Bronchial epithelial cell (primary cell): ENCODE measurements around the gene MEOX1. TPM values are rescaled to one million over a fixed set of nuclear protein-coding genes. Genes with fewer than 3 reads are reported as not detected.

Experiments used
- DNase-seq: peaks from one replicate; pipeline ENCODE4 v3.0.0-alpha.2; 2010; ENCODE audit warnings: low read depth
- FAIRE-seq: peaks from 2 replicates; lab custom pipeline; 2011; peaks lifted over from hg19 to GRCh38; lab: Jason Lieb, UNC
- H3K27me3 ChIP-seq: 2 replicates; pipeline ENCODE4 v1.5.1; 2011; ENCODE audit warnings: low read length; ENCODE audit not compliant: control insufficient read depth, insufficient read depth
- H3K36me3 ChIP-seq: 2 replicates; pipeline ENCODE4 v1.5.1; 2011; ENCODE audit warnings: low read length; ENCODE audit not compliant: control insufficient read depth, insufficient read depth
- H3K4me3 ChIP-seq: 2 replicates; pipeline ENCODE4 v1.5.1; 2011; ENCODE audit warnings: mild to moderate bottlenecking, low read depth, low read length, control low read depth
- total RNA-seq: library from RNA; depleted of rRNA; stranded (reverse); fragments of >200 nt; gene quantifications from 2 replicates; pipeline ENCODE4 v1.2.1, GENCODE V29; 2014
- TF ChIP-seq, protein P1 (sequence below): IDR thresholded peaks from 2 replicates; pipeline ENCODE4 v1.5.1; 2011; ENCODE audit warnings: mild to moderate bottlenecking, moderate library complexity, low read length, control low read depth, inconsistent platforms; ENCODE audit not compliant: insufficient read depth, severe bottlenecking

The MEOX1 gene
- total RNA-seq, 1 donor from 2014 or later: not detected

DNA sequence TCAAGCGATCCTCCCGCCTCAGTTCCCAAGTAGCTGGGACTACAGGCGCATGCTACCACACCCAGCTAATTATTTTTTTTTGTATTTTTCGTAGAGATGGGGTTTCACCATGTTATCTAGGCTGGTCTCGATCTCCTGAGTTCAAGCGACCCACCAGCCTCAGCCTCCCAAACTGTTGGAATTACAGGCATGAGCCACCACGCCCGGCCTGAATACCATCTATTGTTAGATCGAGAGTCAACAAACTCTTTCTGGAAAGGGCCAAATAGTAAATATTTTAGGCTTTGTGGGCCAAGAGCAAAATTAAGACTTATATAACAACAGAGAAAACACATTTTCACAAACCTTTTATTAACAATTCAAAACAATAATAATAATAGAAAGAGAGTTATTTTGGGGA, 41.6 kb downstream of the MEOX1 start:
- TF ChIP-seq, protein P1, sequence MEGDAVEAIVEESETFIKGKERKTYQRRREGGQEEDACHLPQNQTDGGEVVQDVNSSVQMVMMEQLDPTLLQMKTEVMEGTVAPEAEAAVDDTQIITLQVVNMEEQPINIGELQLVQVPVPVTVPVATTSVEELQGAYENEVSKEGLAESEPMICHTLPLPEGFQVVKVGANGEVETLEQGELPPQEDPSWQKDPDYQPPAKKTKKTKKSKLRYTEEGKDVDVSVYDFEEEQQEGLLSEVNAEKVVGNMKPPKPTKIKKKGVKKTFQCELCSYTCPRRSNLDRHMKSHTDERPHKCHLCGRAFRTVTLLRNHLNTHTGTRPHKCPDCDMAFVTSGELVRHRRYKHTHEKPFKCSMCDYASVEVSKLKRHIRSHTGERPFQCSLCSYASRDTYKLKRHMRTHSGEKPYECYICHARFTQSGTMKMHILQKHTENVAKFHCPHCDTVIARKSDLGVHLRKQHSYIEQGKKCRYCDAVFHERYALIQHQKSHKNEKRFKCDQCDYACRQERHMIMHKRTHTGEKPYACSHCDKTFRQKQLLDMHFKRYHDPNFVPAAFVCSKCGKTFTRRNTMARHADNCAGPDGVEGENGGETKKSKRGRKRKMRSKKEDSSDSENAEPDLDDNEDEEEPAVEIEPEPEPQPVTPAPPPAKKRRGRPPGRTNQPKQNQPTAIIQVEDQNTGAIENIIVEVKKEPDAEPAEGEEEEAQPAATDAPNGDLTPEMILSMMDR: no peak
- no peaks in the 10 kb centered on the region for H3K27me3 ChIP-seq
- FAIRE-seq (no peak), DNase-seq (no peak)
- H3K36me3 ChIP-seq: no peaks in the 10 kb centered on the region
- no peak overlapping the region for H3K4me3 ChIP-seq

DNA sequence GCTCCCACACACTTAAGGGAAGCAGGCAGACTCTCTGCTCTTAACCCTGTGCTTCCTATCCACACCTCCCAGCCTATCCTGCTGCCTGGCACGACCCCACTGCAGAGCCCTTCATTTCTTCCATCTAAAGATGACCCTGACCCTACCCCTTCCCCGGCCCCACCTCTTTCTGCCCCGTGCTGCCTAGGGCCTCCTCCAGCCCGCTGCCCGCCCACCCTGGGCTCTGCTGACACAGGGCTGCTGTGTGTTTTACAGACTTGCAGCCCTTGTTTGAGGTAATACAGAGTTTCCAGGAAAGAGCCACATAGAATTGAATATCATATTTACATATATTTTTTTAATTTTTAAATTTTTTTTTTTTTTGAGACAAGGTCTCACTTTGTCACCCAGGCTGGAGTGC, 42.0 kb downstream of the MEOX1 start:
- TF ChIP-seq, protein P1: no peak
- DNase-seq: no peak
- no peak for FAIRE-seq
- Histone ChIP-seq H3K27me3 (no peaks in the 10 kb centered on the region), H3K4me3 (no peak overlapping the region), H3K36me3 (no peaks in the 10 kb centered on the region)

DNA sequence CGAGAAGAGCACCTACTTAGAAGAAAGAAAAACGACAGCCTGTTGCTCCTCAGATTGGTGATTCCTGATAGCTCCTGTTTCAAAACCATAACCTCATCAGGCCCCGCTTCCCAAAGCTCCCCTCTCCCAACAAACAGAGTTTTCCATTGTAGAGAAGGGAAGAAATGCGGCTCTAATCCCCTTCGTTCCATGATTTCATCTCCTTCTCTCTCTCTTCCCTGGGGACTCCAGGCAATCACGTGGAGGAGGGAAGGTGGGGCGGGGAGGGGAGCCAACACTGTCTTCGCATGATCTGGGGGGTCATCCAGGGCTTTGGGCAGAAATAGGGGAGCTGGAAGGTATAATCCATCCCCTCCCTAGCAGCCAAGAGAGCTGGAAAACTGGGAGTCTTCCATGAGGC, 43.4 kb downstream of the MEOX1 start:
- TF ChIP-seq, protein P1: no peak
- Histone ChIP-seq H3K36me3 (no peaks in the 10 kb centered on the region), H3K4me3 (no peak overlapping the region), H3K27me3 (no peaks in the 10 kb centered on the region)
- DNase-seq: no peak
- FAIRE-seq: no peak

DNA sequence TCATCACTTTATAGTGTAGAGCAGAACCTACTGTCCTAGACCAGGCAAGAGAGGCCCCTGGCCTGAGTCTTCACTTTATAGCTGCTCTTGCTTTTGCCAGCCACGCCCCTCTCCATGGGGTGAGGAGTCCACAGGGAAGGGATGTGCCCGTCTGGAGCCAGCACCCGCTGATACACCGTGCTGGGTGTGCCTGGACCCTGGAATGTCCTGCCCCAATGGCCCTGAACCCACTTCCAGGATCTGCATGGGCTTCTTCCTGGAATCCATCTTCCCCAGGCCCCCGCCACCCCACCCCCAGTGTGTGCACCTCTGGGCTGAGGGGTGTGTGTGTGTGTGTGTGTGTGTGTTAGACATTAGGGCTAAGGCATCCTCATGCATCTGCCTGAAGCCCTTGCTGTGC, 44.9 kb downstream of the MEOX1 start:
- FAIRE-seq: no peak

DNA sequence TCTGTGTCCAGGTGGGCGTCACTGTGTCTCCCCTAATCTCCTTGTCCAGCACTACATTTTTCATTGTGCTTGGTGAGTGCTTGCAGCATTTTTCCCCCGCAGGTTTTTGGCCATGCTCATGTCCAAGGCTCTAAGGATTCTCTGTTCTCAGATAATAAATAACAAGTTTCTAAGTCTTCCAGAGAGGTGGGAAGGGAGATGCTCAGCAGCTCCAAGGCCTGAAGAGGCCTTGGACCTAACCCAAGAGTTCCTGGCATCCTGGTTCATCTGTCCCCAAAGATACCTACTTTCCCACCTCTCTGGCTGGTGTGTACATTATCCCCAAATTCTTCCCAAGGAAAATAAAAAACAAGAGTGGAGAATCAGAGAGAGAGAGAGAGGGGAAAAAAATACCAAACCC, 45.3 kb downstream of the MEOX1 start:
- DNase-seq (no peak), FAIRE-seq (no peak)
- H3K4me3 ChIP-seq: no peak overlapping the region
- H3K36me3 ChIP-seq: no peaks in the 10 kb centered on the region
- no peaks in the 10 kb centered on the region for H3K27me3 ChIP-seq
- TF ChIP-seq, protein P1: no peak

More for the DNA sequence above, 44.9 kb downstream of the MEOX1 start:
- Histone ChIP-seq H3K27me3 (no peaks in the 10 kb centered on the region), H3K4me3 (no peak overlapping the region), H3K36me3 (no peaks in the 10 kb centered on the region)
- no peak for DNase-seq
- TF ChIP-seq, protein P1: no peak

DNA sequence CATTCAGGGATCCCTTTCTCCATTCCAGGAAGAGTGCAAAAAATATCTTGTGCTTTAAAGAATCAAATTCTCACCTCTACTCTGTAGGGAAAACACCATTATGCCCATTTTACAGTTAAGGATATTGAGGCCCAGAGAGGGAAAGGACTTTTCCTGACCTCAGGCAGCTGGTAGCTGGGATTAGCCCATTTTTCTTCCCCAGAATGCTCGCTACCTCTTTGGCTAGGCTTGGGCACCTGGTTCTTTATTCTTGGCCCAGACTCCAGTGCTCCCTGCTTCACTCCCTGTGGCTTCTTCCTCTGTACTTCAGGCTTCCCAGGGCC, 45.7 kb downstream of the MEOX1 start:
- TF ChIP-seq, protein P1: no peak
- FAIRE-seq: no peak

More for the DNA sequence above, 45.7 kb downstream of the MEOX1 start:
- no peaks in the 10 kb centered on the region for H3K27me3 ChIP-seq
- DNase-seq: no peak
- H3K36me3 ChIP-seq: no peaks in the 10 kb centered on the region
- no peak overlapping the region for H3K4me3 ChIP-seq
